GM12891 (cell line): ENCODE results near the gene MYO7B.

Experiments
- PAX5 ChIP-seq: IDR thresholded peaks from 2 replicates; pipeline ENCODE4 v1.6.1; 2011; ENCODE audit warnings: low read length, moderate library complexity, mild to moderate bottlenecking; ENCODE audit not compliant: insufficient read depth, severe bottlenecking
- POLR2A ChIP-seq: IDR thresholded peaks from 2 replicates; pipeline ENCODE4 v1.6.1; 2011; ENCODE audit warnings: low read depth, low read length, control low read depth
- POLR2AphosphoS5 ChIP-seq: IDR thresholded peaks from 2 replicates; pipeline ENCODE4 v1.6.1; 2011; ENCODE audit warnings: low read depth, low read length, control low read depth
- TAF1 ChIP-seq: IDR thresholded peaks from 2 replicates; pipeline ENCODE4 v1.6.1; 2011; ENCODE audit warnings: low read depth, low read length, control low read depth

GRCh38 chr2:127633556-127634065, 98.1 kb downstream of the MYO7B start:
- TF ChIP-seq POLR2A (no peak), POLR2AphosphoS5 (no peak), TAF1 (no peak), PAX5 (no peak)
